HG02610 (cell line): ENCODE results near the gene DOCK6.

Experiments
- ATAC-seq: cut with Tn5 transposase; IDR thresholded peaks from one replicate; pipeline ENCODE4 v1.9.1; 2021; ENCODE audit warnings: mild to moderate bottlenecking, moderate library complexity; ENCODE audit not compliant: unreplicated experiment

The DOCK6 gene

DNA sequence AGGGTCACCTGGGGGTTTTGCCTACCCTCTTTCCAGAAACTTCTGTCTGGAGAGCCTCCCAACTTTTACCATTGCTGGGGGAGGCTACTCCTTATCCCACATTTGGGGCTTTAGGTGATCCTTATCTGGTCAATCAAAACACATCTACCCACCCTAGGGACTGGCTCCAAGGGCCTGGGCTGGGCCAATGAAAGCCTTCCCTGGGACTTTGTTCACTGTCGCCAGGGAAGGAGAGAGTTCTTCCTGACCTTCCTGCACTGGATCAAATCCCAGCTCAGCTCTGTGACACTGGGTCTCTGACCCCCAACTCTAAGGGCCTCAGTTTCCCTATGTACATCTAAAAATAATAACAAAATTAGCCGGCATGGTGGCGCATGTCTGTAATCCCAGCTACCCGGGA is 11.1 kb downstream of the DOCK6 start:
- ATAC-seq = no peak

DNA sequence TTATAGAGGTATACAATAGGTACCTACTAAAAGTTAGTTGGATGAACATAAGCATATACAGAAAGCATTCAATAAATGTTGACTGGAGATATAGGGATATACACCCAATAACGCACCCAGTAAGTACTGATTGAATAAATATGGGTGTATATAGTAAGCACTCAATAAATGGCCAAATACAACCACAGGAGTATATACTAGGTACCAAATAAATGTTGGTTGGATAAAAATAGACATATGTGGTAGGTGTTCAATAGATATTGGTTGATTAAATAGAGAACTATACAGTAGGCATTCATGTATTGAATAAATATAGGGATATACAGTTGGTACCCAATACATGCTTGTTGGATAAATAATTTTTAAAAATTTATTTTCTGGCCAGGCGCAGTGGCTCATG is 13.5 kb downstream of the DOCK6 start:
- ATAC-seq = no peak

DNA sequence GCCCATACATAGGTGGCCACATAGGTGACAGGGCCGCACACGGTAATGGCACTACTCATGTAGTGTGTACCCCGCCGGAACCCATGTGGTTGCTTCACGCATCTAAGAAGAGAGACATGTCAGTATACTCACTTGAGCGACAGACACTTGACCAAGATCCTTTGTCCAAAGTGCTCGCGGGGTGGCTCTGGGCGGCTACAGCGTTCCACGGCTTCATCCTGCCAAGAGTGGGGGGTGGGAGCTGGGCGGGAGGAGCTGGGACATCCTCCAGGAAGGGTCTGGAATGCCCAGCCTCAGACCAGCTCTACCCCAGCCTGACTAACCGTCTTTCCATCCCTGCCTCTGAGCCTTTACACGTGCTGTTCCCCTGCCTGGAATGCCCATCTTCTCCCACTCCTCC is 14.4 kb downstream of the DOCK6 start:
- ATAC-seq = no peak

DNA sequence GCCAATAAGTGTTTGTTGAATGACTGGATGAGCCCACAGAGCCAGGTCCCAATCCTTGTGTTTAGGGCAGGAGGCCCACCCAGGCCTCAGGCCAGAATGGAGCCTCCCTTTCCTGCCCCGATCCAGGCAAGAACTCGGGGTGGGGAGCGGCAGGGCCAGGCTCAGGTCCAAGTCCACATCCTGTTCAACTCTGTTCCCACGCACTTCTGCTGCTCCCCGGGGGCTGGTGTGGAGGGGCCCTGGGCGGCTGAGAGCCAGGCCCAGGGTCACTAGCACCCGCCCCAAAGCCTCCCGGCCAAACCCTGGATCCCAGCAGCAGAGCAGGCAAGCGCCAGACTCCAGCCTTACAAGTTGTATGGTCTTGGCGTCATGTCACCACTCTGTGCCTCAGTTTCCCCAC is 14.9 kb downstream of the DOCK6 start:
- ATAC-seq = no peak

DNA sequence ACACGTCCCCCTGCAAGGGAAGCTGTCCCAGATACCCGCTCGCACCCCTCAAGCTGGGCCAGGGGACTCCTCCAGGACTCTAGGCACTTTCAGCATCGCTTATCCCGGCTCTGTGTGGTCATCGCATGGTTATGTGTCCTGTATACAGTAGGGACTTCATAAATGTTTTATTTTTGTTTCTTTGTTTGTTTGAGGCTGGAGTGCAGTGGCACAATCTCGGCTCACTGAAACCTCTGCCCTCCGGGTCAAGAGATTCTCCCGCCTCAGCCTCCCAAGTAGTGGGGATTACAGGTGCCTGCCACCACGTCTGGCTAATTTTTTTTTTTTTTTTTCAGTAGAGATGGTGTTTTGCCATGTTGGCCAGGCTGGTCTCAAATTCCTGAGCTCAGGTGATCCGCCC is 15.4 kb downstream of the DOCK6 start:
- ATAC-seq = no peak

DNA sequence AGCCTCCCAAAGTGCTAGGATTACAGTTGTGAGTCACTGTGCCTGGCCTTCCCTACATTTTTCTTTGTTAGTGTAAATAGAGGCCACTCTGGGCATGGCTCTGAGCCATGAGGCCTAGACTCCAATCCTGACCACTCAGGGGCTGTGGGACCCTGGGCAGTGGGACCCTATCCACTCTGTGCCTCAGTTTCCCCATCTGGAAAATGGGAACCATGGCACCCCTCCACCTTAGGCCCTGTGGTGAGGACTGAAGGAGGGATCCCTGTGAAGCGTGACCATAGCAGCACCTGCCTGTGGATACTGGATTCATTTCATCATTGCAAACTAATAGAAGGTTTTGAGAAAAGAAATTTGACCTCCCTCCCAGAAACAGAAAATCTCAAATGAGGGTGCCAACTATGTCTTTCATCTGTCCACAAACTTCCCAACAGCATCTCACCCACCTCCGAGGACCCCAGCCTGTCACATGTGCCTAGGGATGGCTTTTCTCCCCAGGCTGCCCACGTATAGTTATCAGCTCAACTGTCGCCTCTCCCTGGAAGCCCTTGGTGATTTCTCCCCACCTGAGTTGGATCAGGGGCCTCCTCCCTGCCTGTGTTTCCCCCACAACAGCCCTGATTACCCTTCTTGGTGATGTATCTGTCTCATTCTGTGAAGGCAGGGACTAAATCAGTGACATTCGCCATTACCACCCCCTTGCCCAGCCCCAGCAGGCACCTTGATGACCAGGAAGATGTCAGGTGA is 17.3 kb downstream of the DOCK6 start:
- ATAC-seq = no peak

DNA sequence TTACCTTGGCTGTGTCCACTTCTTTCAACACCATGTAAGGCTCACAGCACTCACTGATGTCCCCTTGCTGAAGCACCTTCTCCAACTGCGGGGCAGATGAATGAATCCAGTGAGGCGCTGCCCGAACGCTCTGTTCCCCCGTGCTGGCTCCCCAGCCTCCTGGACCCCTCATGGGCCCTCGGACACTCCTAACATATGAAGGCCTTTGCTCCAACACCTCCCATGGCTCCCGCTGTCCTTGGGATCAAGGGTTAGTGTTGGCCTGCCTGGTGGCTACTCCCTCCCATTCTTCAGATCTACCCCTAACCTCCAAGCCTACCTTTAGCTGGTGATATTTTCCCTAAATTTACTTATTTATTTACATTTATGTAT is 18.5 kb downstream of the DOCK6 start:
- ATAC-seq = no peak

DNA sequence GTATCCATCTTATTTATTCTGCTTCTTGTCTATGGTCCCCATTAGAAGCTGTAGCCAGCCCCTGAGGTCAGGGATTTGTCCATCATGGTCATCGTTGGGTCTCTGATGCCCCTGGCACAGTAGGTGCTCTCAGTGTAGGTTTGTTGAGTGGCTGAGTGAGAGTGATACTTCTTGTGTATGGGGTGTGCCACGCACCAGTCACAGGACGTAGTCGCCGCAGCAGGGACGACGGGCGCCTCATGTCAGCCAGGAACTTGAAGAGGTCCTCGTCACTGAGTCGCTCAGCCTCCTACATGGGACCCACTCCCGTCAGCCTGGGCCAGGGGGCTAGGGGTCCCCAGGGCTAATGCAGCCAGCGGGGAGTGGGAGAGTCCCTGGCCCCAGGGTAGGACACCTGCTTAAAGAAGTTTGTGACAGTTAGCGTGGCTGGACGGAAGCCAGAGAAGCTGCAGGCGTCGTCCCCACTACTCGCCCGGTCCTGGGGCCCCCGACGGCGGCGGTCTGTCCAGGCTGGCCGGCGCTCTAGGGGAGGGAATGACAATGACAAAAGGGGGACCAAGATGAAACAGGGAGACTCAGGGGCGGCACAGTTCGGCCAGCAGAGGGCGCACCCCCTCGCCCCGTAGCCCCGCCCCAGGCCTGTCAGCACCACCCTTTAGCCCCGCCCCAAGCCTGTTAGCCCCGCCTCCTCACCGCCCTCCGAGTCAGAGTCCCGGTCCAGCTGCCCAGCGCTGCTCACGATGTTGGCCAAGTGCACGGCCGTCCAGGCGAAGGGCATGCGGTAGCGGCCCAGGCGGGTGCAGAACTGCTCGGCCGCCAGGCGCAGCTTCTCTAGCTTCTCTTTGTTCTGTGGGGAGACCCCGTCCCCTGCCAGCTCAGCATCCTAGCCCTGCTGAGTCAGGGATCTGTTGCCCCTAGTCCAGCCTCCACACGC is 19.2 kb downstream of the DOCK6 start:
- peak; percentile 50 for ATAC-seq

DNA sequence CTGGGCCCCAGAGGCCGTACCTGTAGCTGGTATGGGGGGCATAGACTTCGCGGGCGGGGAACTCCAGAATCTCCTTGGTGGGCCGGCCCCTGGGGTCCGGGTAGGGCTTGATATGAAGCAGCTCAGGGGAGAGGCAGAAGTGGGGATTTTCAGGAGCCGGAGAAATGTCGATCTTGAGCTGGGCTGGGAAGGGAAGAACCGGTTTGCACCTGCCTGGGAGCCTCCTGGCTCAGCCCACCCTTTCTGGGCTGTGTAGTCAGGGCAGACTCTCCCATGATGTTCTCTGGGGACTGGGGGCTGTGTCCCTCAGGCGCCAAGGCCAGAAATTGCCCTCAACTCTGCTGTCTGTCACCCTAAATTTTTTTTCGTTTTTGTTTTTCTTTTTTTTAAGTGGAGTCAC is 20.3 kb downstream of the DOCK6 start:
- no peak for ATAC-seq

DNA sequence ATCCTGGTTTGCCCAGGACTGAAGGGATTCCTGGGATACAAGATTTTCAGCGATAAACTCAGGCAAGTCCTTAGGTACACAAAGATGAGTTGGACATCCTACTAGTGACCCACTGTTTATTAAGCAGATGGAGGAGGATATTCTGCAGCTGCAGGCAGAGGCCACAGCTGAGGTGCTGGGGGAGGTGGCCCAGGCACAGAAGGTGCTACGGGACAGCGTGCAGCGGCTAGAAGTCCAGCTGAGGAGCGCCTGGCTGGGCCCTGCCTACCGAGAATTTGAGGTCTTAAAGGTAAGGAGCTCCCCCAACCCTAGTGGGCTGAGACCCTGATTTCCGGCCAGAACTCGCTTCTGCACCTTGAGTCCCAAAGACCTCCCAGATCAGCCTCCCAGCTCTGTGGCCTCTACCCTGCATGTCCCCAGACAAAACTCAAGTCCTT is 22.3 kb downstream of the DOCK6 start:
- no peak for ATAC-seq

DNA sequence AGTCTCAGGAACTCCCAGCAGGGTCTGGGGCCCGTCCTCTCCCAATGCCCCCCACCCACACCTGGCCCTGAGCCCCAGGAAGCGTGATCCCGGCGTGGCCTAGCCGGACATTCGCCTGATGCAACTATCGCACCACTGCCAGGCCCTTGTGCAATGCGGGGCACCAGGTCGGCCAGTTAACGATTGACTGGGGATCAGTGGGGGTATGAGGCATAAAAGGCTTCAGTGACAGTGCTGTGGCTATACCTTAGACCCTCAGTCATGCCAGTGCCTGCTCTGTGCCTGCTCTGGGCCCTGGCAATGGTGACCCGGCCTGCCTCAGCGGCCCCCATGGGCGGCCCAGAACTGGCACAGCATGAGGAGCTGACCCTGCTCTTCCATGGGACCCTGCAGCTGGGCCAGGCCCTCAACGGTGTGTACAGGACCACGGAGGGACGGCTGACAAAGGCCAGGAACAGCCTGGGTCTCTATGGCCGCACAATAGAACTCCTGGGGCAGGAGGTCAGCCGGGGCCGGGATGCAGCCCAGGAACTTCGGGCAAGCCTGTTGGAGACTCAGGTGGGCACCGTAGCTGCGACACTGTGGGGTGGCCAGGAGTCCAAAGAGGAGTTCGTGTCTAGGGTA is 22.8 kb downstream of the DOCK6 start, which contains the start of gene ANGPTL8:
Gene ANGPTL8 (plus strand): TSS at position 243 of the 624 bp plus-strand sequence. CDS start 19 bp downstream, at position 262.
- no peak for ATAC-seq

DNA sequence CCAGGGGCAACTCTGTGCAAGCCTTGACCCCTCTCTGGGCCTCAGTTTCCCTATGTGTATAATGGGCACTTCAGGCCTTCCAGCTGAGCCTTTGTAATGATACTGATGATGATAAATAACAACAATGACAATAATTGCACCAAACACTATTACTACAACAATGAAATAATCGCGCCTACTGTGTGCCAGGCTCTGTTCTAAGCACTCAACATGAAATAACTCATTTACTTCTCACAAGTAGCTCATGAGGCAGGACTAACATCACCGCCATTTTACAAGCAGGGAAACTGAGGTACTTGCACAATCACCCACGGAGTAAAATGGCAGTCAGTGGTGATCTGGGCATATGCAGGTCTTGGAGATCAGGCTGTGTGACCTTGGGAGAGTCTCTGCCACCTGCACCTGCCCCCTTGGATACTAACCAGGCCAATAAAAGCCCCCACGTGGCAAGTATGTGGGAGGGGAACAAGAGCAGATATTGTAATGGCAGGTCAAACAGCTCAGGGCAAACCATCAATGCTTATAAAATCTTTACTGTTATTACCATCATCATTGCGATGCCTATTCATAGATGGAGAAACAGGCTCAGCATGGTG is 23.4 kb downstream of the DOCK6 start:
- no peak for ATAC-seq

DNA sequence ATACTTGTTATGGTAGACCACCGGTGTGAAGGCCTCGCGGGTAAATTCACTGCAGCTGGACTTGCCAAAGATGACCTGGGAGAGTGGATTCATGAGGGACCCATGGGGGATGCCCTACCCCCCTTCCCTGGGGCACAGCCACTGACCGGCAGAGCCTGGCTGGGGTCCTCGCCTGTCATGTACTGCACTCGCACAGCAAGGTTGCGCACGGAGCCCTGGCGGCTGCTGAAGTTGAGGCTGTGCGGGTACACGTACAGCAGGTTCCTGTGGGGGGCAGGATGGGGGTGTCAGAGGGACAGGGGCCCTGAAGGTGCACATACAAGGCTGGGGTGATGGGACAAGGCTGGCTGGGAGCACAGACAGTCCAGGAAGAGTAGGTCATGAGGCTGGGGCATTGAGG is 24.3 kb downstream of the DOCK6 start:
- ATAC-seq = no peak

DNA sequence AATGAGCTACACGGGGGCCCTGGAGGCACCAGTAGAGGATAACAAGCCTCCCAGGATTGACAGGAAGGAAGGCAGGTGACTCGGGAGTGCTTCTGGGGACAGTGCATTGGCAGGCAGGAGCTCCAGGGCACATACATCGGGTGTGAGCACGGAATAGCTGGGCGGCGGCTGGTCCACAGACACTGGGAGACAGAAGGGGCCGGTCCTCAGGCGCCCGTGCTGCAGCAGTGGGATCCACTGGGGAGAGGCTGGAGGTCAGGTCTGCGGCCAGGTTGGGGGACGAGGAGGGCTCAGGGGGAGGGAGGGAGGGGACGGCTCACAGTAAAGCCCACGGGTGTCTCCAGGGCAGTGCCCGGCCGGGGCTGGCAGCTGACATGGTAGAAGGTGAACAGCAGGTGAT is 25.0 kb downstream of the DOCK6 start:
- no peak for ATAC-seq

DNA sequence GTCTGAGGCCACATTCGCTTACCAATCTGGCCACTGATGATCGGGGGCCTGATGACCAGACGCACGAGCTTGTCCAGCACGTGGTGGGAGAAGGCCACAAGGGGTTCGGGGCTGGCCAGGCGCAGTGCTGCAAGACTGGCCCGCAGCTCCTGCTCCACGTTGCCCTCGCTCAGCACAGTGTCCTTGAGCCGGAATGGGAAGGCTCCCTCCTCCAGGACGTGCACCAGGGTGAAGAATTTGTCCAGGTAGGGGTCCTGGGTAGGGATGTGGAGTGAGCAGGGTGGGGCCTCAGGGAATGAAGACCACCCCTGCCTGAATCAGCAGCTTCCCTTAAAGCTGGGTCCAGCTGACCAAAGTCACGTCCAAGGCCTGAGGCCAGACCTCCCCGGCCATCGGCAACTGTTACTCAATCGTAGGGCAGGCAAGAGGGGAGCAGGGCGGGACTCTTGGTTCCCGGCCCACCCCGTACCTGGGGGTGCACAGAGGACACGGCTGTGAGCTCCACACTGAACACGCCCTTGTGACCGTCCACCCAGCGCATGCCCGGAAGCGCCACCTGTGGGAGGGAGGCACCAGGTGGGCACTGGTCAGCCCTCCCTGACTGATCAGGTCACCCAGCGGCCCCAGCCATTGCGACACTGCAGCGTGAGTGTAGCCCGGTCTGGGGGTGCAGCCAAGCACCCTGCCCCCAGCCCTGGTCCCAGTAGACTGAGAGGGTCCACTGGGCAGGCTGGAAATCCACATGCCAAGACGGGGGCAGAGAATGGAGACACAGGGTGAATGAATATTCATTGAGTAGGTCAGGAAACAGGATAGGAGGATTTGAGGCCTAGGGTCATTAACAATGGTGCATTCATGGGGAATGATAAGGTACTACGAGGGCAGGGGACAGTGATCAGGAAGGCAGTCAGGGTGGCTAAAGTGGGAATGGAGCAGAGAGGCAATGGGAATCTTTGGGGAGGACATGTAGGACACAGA is 25.7 kb downstream of the DOCK6 start:
- no peak for ATAC-seq

DNA sequence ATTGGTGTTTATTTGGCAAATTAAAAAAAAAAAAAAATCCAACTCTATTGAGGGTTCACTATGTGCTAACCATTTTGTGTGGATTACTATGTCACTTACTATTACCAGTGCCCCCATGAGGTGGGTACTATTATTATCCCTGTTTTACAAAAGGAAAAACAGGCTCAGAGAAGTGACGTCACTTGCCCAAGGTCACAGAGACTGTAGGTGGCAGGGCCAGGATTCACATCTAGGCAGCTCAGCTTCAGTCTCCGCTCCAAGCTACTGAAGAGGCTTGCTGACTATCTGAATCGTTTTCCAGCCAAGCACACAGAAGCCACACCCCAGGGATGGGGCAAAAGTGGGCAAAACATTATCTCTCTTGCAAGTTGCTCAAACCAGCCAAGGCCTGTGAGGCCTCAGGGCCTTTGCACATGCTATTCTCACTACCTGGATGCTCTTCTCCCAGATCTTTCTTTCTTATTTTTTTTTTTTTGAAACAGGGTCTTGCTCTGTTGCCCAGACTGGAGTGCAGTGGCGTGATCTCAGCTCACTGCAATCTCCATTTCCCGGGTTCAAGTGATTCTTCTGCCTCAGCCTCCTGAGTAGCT is 27.7 kb downstream of the DOCK6 start:
- ATAC-seq = no peak

DNA sequence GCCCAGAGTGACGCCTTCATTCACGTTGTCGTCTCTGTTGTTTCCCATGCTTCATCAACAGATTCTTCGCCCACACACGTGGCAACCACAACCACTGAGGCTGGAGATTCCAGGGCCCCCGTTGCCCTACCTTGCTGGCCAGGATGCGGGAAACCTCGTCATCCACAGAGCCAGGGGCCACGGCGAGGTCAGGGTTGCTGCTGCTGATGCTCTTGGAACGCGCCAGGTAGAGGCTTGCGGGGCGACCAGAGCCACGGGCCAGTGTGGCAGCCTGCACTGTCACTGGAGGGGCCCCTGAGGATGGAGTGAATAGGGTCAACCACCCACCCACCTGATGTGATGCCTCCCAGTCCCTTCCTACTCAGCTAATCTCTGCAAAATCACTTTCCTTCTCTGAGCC is 29.3 kb downstream of the DOCK6 start:
- no peak for ATAC-seq

DNA sequence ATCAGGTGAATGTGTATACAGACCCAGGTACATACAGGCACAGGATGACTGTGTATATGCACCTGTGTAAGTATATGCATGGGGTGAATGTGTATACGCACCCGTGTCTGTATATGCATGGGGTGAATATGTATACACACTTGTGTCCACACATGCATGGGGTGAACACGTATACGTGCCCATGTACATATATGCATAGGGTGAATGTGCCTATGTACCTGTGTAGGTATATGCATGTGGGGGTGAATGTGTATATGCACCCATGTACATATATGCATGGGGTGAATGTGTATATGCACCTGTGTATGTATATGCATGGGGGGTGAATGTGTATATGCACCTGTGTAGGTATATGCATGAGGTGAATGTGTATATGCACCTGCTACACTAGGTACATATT is 29.8 kb downstream of the DOCK6 start:
- no peak for ATAC-seq

DNA sequence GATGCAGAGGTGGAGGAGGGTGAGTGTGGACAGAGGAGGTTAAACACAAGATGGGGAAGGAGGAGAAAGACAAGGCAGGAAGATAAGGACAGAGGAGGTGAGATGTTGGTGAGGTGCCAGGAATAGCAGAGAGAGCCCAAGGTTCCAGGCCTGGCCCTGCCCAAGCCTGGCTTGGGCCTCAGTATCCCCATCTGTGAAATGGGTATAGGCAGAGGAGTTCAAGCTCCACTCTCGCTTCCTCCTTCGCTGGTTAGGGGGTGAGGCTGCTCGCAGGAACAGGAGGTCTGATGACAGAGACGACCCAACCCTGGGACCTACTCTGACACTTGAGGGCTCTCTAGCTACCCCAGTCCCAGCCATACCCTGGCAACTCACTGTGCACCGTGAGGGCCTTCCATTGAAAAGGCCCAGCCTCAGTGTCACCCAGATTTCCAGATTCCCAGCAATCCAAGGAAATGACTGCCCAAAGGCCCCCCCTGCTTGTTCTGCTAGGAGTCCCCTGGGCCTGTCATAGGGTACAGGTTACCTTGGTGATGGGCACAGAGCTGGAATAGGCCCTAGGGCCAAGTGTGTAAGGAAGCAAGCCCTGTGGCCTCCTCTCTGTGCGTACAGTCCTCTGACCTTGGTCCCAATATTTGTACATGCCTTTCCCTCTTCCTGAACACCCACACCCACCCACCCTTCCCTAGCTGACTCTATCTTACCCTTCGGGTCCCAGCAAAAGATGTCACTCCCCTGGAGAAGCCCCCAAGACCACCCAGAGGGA is 31.5 kb downstream of the DOCK6 start:
- no peak for ATAC-seq
